GM12891 (cell line): ENCODE results near the gene NUMB.
A peak's percentile ranks its signal among the peaks of the same experiment; 100 is the strongest.

ENCODE experiments used
- DNase-seq: peaks from one replicate; pipeline ENCODE4 v3.0.0; 2011; ENCODE audit warnings: low spot score; ENCODE audit not compliant: insufficient read length
- FAIRE-seq: peaks from 2 replicates; lab custom pipeline; 2011; peaks lifted over from hg19 to GRCh38; lab: Jason Lieb, UNC
- PAX5 ChIP-seq: IDR thresholded peaks from 2 replicates; pipeline ENCODE4 v1.6.1; 2011; ENCODE audit warnings: low read length, moderate library complexity, mild to moderate bottlenecking; ENCODE audit not compliant: insufficient read depth, severe bottlenecking
- POLR2A ChIP-seq: IDR thresholded peaks from 2 replicates; pipeline ENCODE4 v1.6.1; 2011; ENCODE audit warnings: low read depth, low read length, control low read depth
- POLR2AphosphoS5 ChIP-seq: IDR thresholded peaks from 2 replicates; pipeline ENCODE4 v1.6.1; 2011; ENCODE audit warnings: low read depth, low read length, control low read depth
- POU2F2 ChIP-seq: IDR thresholded peaks from 2 replicates; pipeline ENCODE4 v1.6.1; 2011; ENCODE audit warnings: low read depth, mild to moderate bottlenecking, control low read depth, low read length, moderate library complexity
- SPI1 ChIP-seq: IDR thresholded peaks from 2 replicates; pipeline ENCODE4 v1.6.1; 2011; ENCODE audit warnings: low read depth, low read length, control low read depth
- TAF1 ChIP-seq: IDR thresholded peaks from 2 replicates; pipeline ENCODE4 v1.6.1; 2011; ENCODE audit warnings: low read depth, low read length, control low read depth

The NUMB gene

GRCh38 chr14:73250781-73251500 is 207.4 kb downstream of the NUMB start:
- FAIRE-seq (no peak), DNase-seq (no peak)
- no peak for TF ChIP-seq POLR2A
- no peak for TF ChIP-seq POU2F2
- no peak for TF ChIP-seq POLR2AphosphoS5
- TF ChIP-seq PAX5: no peak
- no peak for TF ChIP-seq TAF1
- no peak for TF ChIP-seq SPI1

DNA sequence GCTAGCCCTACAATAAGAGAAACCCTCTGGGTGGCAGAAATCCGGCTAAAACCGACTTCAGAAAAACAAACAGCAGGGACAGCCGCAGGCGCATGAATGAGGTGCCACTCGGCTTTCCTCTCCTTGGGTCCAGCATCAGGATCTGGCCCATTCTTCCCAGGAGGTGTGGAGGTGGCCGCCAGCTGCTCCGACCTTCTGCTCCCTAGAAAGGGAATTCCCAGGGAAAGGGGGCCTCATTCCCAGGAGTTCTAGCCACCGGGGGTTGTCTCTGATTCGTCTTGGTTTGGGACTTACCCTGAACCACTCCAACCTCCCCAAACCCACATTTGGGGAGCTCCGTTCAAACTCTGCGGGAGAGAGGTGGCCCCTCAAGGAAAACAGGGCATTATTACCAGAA is 208.0 kb downstream of the NUMB start:
- FAIRE-seq: no peak
- TF ChIP-seq POU2F2: no peak
- no peak for TF ChIP-seq TAF1
- TF ChIP-seq POLR2AphosphoS5: no peak
- TF ChIP-seq SPI1: no peak
- TF ChIP-seq PAX5: no peak
- TF ChIP-seq POLR2A: no peak
- no peak for DNase-seq

DNA sequence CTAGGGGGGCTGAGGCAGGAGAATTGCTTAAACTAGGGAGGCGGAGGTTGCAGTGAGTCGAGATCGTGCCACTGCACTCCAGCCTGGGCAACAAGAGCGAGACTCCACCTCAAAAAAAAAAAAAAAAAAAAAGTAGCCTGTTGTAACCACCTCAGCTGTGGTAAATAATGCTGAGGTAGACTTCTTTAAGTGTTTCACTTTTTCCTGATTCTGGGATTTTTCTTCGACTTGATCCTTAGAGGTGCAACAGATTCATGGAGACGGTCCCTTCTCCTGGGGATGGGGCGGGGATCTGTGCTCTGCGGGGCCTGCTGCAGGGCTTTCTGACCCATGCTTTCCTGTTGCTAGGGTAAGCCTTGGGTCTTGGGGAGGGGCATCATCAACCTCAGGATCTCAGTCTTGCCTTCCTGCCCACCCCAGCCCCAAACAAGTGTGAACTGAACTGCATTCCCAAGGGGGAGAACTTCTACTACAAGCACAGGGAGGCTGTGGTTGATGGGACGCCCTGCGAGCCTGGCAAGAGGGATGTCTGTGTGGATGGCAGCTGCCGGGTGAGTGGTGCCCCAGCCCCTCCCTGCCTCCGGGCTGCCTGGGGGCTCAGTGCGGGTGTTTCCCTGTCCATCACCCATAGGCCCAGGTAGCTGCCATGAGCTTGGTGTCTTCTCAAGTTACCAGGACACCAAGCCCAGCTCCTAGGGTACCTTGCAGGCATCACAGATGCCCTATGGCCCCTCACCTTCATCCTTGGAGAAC is 208.6 kb downstream of the NUMB start:
- no peak for TF ChIP-seq POLR2A
- TF ChIP-seq SPI1: no peak
- FAIRE-seq (peak; percentile 65), DNase-seq (no peak)

GRCh38 chr14:73249108-73249507 is 209.2 kb downstream of the NUMB start:
- DNase-seq: no peak
- FAIRE-seq: peak; percentile 5
- no peak for TF ChIP-seq POLR2A
- TF ChIP-seq PAX5: no peak

GRCh38 chr14:73248108-73248868 is 210.1 kb downstream of the NUMB start:
- no peak for DNase-seq
- peak; percentile 98 for FAIRE-seq
- TF ChIP-seq POLR2AphosphoS5: no peak
- peak; percentile 73 for TF ChIP-seq PAX5
- no peak for TF ChIP-seq SPI1

GRCh38 chr14:73246387-73247150 is 211.8 kb downstream of the NUMB start:
- no peak for DNase-seq
- FAIRE-seq: peak; percentile 79
- TF ChIP-seq TAF1 (no peak), POLR2AphosphoS5 (no peak), POU2F2 (no peak), PAX5 (no peak), POLR2A (no peak), SPI1 (no peak)

DNA sequence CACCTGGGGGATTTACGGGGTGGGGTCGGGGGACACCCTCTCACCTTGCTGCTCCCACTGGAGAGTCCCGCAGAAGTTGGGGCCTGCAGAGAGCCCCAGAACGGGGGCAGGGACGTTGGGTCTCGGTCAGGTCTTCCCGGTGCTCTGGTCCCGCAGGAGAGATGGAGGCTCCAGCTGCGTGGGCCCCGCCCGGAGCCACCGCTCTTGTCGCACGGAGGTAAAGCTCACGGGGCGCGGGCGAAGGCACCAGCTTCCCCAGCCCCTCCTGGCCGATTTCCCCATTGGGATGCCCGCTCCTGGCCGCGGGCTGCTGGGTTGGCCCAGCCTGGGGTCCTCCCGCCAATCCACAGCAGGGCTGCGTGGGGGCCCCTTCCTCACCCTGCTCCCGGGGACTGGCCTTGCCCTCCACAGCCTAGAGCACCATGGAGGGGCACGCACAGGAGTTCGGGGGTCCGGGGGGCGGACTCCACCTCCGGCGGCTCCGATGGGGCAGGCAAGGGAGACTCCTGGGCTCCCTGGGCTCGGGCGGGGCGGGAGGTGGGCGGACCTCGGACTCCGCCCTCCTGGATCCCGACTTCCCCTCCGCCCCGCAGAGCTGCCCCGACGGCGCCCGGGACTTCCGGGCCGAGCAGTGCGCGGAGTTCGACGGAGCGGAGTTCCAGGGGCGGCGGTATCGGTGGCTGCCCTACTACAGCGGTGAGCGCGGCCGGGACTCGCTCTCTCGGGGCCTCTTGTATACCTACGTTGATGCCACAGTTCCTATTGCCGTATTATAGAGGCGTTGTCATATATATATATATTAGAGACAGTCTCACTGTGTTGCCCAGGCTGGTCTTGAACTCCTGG is 212.6 kb downstream of the NUMB start:
- FAIRE-seq (peak; percentile 95), DNase-seq (peak; percentile 68)
- TF ChIP-seq TAF1 (no peak), POLR2AphosphoS5 (no peak), PAX5 (no peak), POLR2A (no peak), POU2F2 (no peak), SPI1 (peak; percentile 53)

DNA sequence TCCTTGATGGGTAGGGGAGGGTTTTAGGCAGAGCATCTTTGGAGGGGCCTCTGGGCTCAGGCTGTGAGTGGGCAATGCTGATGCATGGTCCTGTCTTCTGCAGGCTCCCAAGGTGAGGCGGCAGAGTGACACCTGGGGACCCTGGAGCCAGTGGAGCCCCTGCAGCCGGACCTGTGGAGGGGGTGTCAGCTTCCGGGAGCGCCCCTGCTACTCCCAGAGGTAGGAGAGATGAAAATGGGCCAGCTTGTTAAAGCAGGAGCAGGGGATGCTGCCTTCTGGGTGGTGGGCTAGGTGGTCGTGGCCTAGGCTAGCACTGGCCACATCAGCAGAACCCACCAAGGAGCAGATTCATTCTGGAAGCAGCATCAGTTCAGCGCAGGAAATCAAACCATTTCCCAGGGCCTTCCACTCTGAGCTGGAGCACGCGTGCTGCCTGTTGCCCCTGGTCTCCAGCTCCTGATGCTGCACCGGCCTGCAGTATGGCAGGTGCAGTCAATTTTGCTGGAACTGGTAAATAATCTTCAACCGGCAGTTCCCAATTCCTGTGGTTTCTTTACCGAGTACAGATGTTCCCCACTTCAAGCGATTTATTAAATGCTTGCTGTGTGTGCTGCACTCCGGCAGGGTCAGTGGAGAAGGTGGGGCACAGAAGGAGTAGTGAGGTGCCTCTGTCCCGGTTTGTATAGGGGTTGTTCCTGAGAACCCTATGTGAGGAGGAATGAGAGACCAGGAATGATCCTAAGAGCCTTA is 213.6 kb downstream of the NUMB start:
- DNase-seq (no peak), FAIRE-seq (peak; percentile 5)
- TF ChIP-seq SPI1: no peak
- TF ChIP-seq PAX5: no peak
- no peak for TF ChIP-seq POLR2A
- TF ChIP-seq TAF1: no peak
- no peak for TF ChIP-seq POU2F2
- TF ChIP-seq POLR2AphosphoS5: no peak

DNA sequence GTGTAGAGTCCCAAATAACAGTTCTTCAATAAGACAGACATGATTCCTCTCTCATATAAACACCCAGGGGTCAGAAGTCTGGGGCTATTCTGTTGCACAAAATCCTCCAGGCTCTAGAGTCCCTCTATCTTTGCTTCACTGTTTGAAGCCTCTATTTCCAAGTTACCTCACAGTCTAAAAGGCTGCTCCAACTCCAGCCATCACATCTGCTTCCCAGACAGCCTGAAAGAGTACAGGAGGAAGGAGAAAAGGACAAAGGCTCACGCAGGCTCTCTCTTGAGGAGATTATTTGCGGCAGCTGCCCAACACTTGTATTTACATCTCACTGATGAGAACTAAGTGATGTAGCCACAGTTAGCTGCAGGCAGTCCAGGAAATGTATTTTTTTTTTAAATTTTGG is 214.6 kb downstream of the NUMB start:
- FAIRE-seq: no peak
- TF ChIP-seq POLR2A (no peak), TAF1 (no peak), SPI1 (no peak), POLR2AphosphoS5 (no peak), POU2F2 (no peak), PAX5 (no peak)
- DNase-seq: no peak
